Activated CD4-positive, CD25-positive, alpha-beta regulatory T cell treated with anti-CD3 and anti-CD28 coated beads, Interleukin-2, amount 50 U/mL, for 72 hours (primary cell): ENCODE measurements around the gene SUN1.

Source experiments
- DNase-seq: peaks from one replicate; pipeline ENCODE4 v3.0.0; 2021

The SUN1 gene

GRCh38 chr7:909358-910329, 77.4 kb downstream of the SUN1 start:
- no peak for DNase-seq

- DNase-seq: no peak
These were observed 78.2 kb downstream of the SUN1 start for GRCh38 chr7:910441-910861.

GRCh38 chr7:910931-911431, 78.7 kb downstream of the SUN1 start:
- DNase-seq: no peak

- no peak for DNase-seq
These were observed 79.7 kb downstream of the SUN1 start for GRCh38 chr7:911791-912480.

- DNase-seq: no peak
These were observed 81.7 kb downstream of the SUN1 start for GRCh38 chr7:913736-914520.

GRCh38 chr7:914521-915194, 82.4 kb downstream of the SUN1 start:
- no peak for DNase-seq

GRCh38 chr7:915291-916218, 83.3 kb downstream of the SUN1 start:
- no peak for DNase-seq

GRCh38 chr7:916291-916941, 84.1 kb downstream of the SUN1 start:
- no peak for DNase-seq

- DNase-seq: no peak
These were observed 85.2 kb downstream of the SUN1 start for GRCh38 chr7:917255-918117.

GRCh38 chr7:918118-918425, 85.8 kb downstream of the SUN1 start:
- DNase-seq: peak; percentile 18

- DNase-seq: peak; percentile 22
These were observed 86.3 kb downstream of the SUN1 start for GRCh38 chr7:918441-919113.

- peak; percentile 25 for DNase-seq
These were observed 86.8 kb downstream of the SUN1 start for GRCh38 chr7:919114-919442.

- peak; percentile 26 for DNase-seq
These were observed 87.7 kb downstream of the SUN1 start for GRCh38 chr7:919924-920341.

- peak; percentile 39 for DNase-seq
These were observed 88.2 kb downstream of the SUN1 start for GRCh38 chr7:920351-921070.

GRCh38 chr7:921071-921461, 88.8 kb downstream of the SUN1 start:
- DNase-seq: peak; percentile 20

- peak; percentile 38 for DNase-seq
These were observed 89.5 kb downstream of the SUN1 start for GRCh38 chr7:921581-922333.

- peak; percentile 42 for DNase-seq
These were observed 90.2 kb downstream of the SUN1 start for GRCh38 chr7:922334-923107.
